ENCODE data around the gene INIP. TPM values are rescaled to one million over a fixed set of nuclear protein-coding genes. Genes with fewer than 3 reads are reported as not detected.
"Not testable (repeated sequence)": the region's sequence is repeated elsewhere in the genome, so short reads cannot be mapped to it uniquely, and the experiment has no call there.

INIP gene
- total RNA-seq, 1 donor from 2014 or later = 15.1 TPM

- DNase-seq (ENCODE audit: low read depth) = peak; percentile 2
- H3K4me3 ChIP-seq (ENCODE audit: low read depth, low read length) = no peak overlapping the region
- TF ChIP-seq CTCF (conservative IDR thresholded peaks at IDR 0.05; ENCODE audit: low read depth, low read length) = no peak
Measured at GRCh38 chr9:112680731-112681402, 37.0 kb downstream of the INIP start.

- H3K4me3 ChIP-seq (ENCODE audit: low read depth, low read length) = no peak overlapping the region
- DNase-seq (ENCODE audit: low read depth) = no peak
- TF ChIP-seq CTCF (conservative IDR thresholded peaks at IDR 0.05; ENCODE audit: low read depth, low read length) = no peak
Measured at GRCh38 chr9:112677040-112677439, 40.9 kb downstream of the INIP start.

- H3K4me3 ChIP-seq (ENCODE audit: low read depth, low read length); DNase-seq (ENCODE audit: low read depth): not testable (repeated sequence)
Measured at GRCh38 chr9:112673221-112673620, 44.7 kb downstream of the INIP start.

GRCh38 chr9:112670991-112671625 lies 46.8 kb downstream of the INIP start:
- no peak for DNase-seq (ENCODE audit: low read depth)
- TF ChIP-seq CTCF (conservative IDR thresholded peaks at IDR 0.05; ENCODE audit: low read depth, low read length) = no peak
- no peak overlapping the region for H3K4me3 ChIP-seq (ENCODE audit: low read depth, low read length)

GRCh38 chr9:112669326-112669725 lies 48.6 kb downstream of the INIP start:
- no peak for TF ChIP-seq CTCF (conservative IDR thresholded peaks at IDR 0.05; ENCODE audit: low read depth, low read length)
- H3K4me3 ChIP-seq (ENCODE audit: low read depth, low read length) = no peak overlapping the region
- DNase-seq (ENCODE audit: low read depth) = no peak

GRCh38 chr9:112665347-112665746 lies 52.6 kb downstream of the INIP start:
- no peak for DNase-seq (ENCODE audit: low read depth)
- peak; percentile 42 for TF ChIP-seq CTCF (conservative IDR thresholded peaks at IDR 0.05; ENCODE audit: low read depth, low read length)
- H3K4me3 ChIP-seq (ENCODE audit: low read depth, low read length) = no peak overlapping the region

- H3K4me3 ChIP-seq (ENCODE audit: low read depth, low read length) = no peak overlapping the region
- DNase-seq (ENCODE audit: low read depth) = no peak
- TF ChIP-seq CTCF (conservative IDR thresholded peaks at IDR 0.05; ENCODE audit: low read depth, low read length) = no peak
Measured at GRCh38 chr9:112664531-112664930, 53.4 kb downstream of the INIP start.
